Stimulated activated CD4-positive, alpha-beta T cell treated with anti-CD3 and anti-CD28 coated beads, Interleukin-1b, Interleukin-23, amount 100 ng/mL, for 1 hour (primary cell): ENCODE measurements around the gene FCHO1.

Experiments used
- DNase-seq, 2 donors: peaks; one replicate each; pipeline ENCODE4 v3.0.0-alpha.2; 2020; ENCODE audit warnings: low read depth in 2 of 2

Gene FCHO1

GRCh38 chr19:17829855-17830566 is 78.7 kb downstream of the FCHO1 start:
- DNase-seq = no peak

- no peak for DNase-seq
Observed at GRCh38 chr19:17830567-17831418, 79.5 kb downstream of the FCHO1 start.

GRCh38 chr19:17831419-17831888 is 80.2 kb downstream of the FCHO1 start:
- no peak for DNase-seq

- no peak for DNase-seq
Observed at GRCh38 chr19:17832443-17833208, 81.3 kb downstream of the FCHO1 start.

GRCh38 chr19:17834350-17835181 is 83.3 kb downstream of the FCHO1 start:
- DNase-seq = no peak

GRCh38 chr19:17835182-17836006 is 84.1 kb downstream of the FCHO1 start:
- DNase-seq = no peak

GRCh38 chr19:17836530-17836929 is 85.3 kb downstream of the FCHO1 start:
- no peak for DNase-seq

- no peak for DNase-seq
Observed at GRCh38 chr19:17837972-17838371, 86.7 kb downstream of the FCHO1 start.
